ENCODE results near the gene FXR1.

The FXR1 gene

DNA sequence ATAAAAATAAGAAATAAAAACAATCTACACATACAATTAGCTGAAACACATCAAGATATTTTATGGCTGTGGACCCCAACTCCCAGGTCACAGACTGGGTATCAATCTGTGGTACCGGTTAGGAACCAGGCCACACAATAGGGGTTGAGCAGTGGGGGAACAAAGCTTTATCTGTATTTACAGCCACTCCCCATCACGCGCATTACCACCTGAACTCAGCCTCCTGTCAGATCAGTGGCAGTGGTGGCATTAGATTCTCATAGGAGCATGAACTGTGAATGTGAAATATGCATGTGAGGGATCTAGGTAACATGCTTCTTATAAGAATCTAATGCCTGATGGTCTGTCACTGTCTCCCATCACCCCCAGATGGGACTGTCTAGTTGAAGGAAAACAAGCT, 94.8 kb downstream of the FXR1 start:
- DNase-seq (ENCODE audit: low spot score) = no peak

GRCh38 chr3:181008796-181009195, 96.3 kb downstream of the FXR1 start:
- no peak for DNase-seq (ENCODE audit: low spot score)

GRCh38 chr3:181009225-181009624, 96.8 kb downstream of the FXR1 start:
- DNase-seq (ENCODE audit: low spot score) = no peak

DNA sequence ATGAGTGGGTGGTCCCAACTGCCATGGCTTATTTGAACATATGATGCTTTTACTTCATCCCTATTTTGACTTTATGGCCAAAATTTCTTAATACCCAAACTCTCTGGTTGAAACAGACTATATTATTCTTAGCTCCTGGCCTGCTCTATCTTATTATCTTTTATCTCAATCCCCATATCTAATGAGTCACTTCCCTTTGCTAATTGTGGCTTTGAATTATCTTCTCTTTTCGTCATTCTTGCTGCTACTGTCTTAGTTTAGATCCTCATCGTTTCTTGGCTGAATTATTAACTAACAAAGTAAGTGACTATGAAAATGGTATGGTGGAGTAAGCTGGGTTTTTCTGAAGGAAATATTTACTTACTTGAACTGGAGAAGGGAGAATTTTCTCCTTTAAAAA, 105.2 kb downstream of the FXR1 start:
- no peak for DNase-seq (ENCODE audit: low spot score)

- DNase-seq (ENCODE audit: low spot score) = no peak
These were observed 112.7 kb downstream of the FXR1 start for GRCh38 chr3:181025204-181025603.

GRCh38 chr3:181030948-181031347, 118.5 kb downstream of the FXR1 start:
- DNase-seq (ENCODE audit: low spot score) = no peak

Data from putamen (tissue), 1 donor.